ENCODE data around the gene ABLIM1. TPM values are rescaled to one million over a fixed set of nuclear protein-coding genes. Genes with fewer than 3 reads are reported as not detected.

ABLIM1 gene
- total RNA-seq, 4 donors from 2014 or later, result 185 to 345 (median 304) TPM

DNA sequence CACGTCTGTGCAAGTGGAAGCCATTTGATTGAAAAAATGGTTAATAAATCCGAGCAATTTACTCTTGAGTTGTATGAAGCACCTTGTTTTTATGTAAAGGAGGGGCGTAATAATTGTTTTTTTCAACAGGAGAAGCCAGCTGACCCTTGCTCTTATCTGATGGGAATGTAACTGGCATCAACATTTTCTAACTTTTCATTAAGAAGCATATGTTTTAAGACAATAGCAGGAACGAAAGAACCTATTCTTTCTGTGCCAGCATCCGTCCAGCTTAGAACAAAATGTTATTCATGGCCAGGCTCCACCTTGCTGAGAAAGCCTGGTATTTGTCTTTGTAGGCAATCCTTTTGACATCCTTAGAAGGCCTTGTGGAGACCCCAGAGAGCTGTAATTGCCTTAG lies 231.6 kb downstream of the ABLIM1 start:
- no peak for DNase-seq
- Histone ChIP-seq H3K4me1 (no peaks in the 10 kb centered on the region), H3K4me3 (no peak overlapping the region), H3K27me3 (no peaks in the 10 kb centered on the region), H3K36me3 (peaks cover 0 to 20% (median 0%) of the 10 kb centered on the region in 3 donors), H3K27ac (peak overlapping the region in 3 of 4 donors; percentile 26 to 44 (median 30)), H3K9me3 (no peaks in the 10 kb centered on the region)
- TF ChIP-seq, protein P1, sequence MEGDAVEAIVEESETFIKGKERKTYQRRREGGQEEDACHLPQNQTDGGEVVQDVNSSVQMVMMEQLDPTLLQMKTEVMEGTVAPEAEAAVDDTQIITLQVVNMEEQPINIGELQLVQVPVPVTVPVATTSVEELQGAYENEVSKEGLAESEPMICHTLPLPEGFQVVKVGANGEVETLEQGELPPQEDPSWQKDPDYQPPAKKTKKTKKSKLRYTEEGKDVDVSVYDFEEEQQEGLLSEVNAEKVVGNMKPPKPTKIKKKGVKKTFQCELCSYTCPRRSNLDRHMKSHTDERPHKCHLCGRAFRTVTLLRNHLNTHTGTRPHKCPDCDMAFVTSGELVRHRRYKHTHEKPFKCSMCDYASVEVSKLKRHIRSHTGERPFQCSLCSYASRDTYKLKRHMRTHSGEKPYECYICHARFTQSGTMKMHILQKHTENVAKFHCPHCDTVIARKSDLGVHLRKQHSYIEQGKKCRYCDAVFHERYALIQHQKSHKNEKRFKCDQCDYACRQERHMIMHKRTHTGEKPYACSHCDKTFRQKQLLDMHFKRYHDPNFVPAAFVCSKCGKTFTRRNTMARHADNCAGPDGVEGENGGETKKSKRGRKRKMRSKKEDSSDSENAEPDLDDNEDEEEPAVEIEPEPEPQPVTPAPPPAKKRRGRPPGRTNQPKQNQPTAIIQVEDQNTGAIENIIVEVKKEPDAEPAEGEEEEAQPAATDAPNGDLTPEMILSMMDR (IDR thresholded peaks at IDR 0.05), result no peak
- TF ChIP-seq POLR2A (IDR thresholded peaks at IDR 0.05), result no peak
- intact Hi-C loops (cut with DNase I), result no loop called here
- WGBS, 2 donors, result 57 to 61% methylated on average over 5 of the region's 5 CpGs

DNA sequence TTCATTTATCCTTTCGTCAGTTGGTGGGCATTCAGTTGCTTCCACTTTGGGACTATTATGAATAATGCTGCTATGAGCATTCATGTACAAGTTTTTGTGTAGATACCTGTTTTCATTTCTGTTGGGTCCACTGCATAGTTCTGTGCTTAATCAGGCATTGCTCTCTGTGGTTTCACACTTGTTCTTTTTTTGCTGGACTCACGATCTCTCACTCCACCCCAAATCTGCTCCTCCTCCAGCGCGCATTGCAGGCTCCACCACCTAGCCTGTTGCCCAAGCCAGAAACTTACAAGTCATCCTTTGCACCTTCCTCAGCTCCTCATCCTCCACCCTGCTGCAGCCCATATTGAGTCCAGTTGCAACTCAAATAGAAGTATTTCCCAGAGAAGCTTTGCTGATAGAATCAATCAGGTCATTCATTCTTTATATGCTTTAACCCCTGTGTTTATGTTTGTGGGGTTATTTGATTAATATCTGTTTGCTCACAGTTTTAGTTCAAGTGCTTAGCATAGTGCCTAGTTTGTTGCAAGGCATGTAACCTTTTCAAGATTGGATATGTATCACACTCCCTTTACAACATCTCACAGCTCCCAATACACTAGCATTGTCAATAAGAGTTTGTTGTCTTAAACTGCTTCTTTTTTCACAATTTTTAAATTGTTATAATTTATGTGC lies 237.1 kb downstream of the ABLIM1 start:
- no peak for DNase-seq
- Histone ChIP-seq H3K27me3 (no peaks in the 10 kb centered on the region), H3K9me3 (no peaks in the 10 kb centered on the region), H3K27ac (no peak overlapping the region), H3K36me3 (no peaks in the 10 kb centered on the region), H3K4me1 (peaks cover 0 to 9% (median 0%) of the 10 kb centered on the region in 3 donors), H3K4me3 (no peak overlapping the region)
- intact Hi-C loops (cut with DNase I), result no loop called here
- WGBS, 2 donors, result 75 to 85% methylated on average over 4 of the region's 4 CpGs
- no peak for TF ChIP-seq POLR2A (IDR thresholded peaks at IDR 0.05)
- TF ChIP-seq, protein P1 (IDR thresholded peaks at IDR 0.05), result no peak

GRCh38 chr10:114418109-114418508 lies 240.0 kb downstream of the ABLIM1 start:
- TF ChIP-seq, protein P1 (IDR thresholded peaks at IDR 0.05), result no peak
- TF ChIP-seq POLR2A (IDR thresholded peaks at IDR 0.05), result no peak
- H3K27me3 ChIP-seq, result no peaks in the 10 kb centered on the region
- WGBS, 2 donors, result 25 to 47% methylated on average over 1 of the region's 1 CpG

GRCh38 chr10:114412907-114413797 lies 244.9 kb downstream of the ABLIM1 start:
- Histone ChIP-seq H3K4me1 (peaks cover 8 to 26% (median 16%) of the 10 kb centered on the region in 3 donors), H3K36me3 (no peaks in the 10 kb centered on the region), H3K9me3 (no peaks in the 10 kb centered on the region), H3K27ac (peak overlapping the region; percentile 17 to 76 (median 54)), H3K4me3 (no peak overlapping the region), H3K27me3 (no peaks in the 10 kb centered on the region)
- TF ChIP-seq, protein P1 (IDR thresholded peaks at IDR 0.05), result no peak
- TF ChIP-seq POLR2A (IDR thresholded peaks at IDR 0.05), result no peak
- 4 to 16% methylated on average over 9 of the region's 9 CpGs for WGBS, 2 donors
- DNase-seq, result no peak
- intact Hi-C loops (cut with DNase I), result no loop called here

More at GRCh38 chr10:114418109-114418508, 240.0 kb downstream of the ABLIM1 start:
- no peak for DNase-seq
- no peak overlapping the region for H3K27ac ChIP-seq
- peaks cover under 1 to 17% (median 6%) of the 10 kb centered on the region in 3 donors for H3K4me1 ChIP-seq
- H3K9me3 ChIP-seq, result no peaks in the 10 kb centered on the region
- intact Hi-C loops (cut with DNase I), result no loop called here
- no peaks in the 10 kb centered on the region for H3K36me3 ChIP-seq
- H3K4me3 ChIP-seq, result no peak overlapping the region

GRCh38 chr10:114408968-114409444 lies 249.1 kb downstream of the ABLIM1 start:
- DNase-seq, result no peak
- WGBS, 2 donors, result 67 to 69% methylated on average over 4 to 5 of the region's 5 CpGs

More at GRCh38 chr10:114408968-114409444, 249.1 kb downstream of the ABLIM1 start:
- H3K4me3 ChIP-seq, result no peak overlapping the region
- H3K9me3 ChIP-seq, result no peaks in the 10 kb centered on the region
- peaks cover 0 to 12% (median 0%) of the 10 kb centered on the region in 4 donors for H3K27me3 ChIP-seq
- H3K36me3 ChIP-seq, result no peaks in the 10 kb centered on the region
- no peak overlapping the region for H3K27ac ChIP-seq
- TF ChIP-seq, protein P1 (IDR thresholded peaks at IDR 0.05), result no peak
- TF ChIP-seq POLR2A (IDR thresholded peaks at IDR 0.05), result no peak
- intact Hi-C loops (cut with DNase I), result no loop called here
- H3K4me1 ChIP-seq, result peaks cover 8 to 35% (median 16%) of the 10 kb centered on the region in 3 donors
